ENCODE data around the gene PHACTR3.

PHACTR3 gene

DNA sequence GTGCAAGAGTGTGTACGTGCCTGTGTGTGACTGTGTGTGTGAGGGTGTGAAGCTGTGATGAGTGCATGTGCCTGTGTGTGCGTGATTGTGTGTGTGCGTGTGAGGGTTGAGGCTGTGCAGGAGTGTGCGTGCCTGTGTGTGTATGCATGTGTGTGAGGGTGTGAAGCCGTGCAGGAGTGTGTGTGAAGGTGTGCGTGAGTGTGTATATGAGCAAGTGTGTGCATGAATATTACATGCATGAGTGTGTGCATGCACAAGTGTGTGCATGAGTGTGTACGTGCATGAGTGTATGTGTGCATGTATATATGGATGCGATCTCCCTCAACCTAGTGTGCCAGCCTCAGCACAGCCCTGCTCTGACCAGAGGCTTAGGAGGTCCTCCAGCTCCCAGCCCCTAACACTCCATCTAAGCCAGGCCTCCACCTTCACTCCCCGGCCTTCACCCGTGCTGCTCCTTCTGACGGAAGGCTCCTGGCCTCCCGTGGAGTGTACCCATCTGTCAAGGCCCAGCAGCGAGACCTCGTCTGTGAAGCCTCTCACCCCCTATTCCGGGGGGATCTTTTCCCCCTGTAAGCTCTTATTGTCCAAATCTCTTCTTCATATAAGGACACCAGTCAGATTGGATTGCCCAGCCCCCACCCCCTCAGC lies 19.9 kb upstream of the PHACTR3 start:
- no peak overlapping the region for H3K4me3 ChIP-seq (ENCODE audit: low read length)
- no peak for DNase-seq (ENCODE audit: low read depth, low spot score)

DNA sequence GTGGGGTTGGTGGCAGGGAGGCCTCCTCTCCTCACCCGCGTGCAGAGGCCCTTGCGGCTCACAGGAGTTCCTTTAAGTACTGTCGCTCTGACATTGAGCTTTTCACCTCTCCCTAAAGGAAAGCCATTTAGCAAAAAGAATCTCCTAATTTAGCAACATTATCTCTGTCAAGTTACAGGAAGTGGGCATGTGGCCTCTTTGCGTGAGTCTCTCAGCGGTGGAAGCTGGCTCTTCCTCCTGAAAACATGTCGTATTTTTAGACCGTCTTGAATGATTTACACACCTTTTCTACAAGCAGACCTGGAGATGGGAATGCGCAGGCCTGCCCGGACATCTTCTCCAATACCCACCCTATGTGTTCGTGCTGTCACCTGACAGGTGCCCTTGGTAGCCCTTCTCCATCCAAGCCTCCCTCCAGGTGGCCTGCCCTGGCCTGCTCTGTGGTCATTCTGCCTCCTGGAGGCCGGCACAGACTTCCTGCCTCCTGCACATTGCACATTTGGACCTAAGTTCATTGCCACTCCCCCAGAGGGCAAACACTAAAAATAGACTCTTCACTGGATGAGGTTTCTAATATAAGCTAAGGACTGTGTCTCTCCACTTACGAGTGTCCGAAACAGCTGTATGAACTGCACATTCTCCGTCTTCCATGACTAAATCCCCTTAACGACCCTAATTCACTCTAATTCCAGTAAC lies 18.5 kb upstream of the PHACTR3 start:
- H3K4me3 ChIP-seq (ENCODE audit: low read length): no peak overlapping the region
- DNase-seq (ENCODE audit: low read depth, low spot score): peak; percentile 57

DNA sequence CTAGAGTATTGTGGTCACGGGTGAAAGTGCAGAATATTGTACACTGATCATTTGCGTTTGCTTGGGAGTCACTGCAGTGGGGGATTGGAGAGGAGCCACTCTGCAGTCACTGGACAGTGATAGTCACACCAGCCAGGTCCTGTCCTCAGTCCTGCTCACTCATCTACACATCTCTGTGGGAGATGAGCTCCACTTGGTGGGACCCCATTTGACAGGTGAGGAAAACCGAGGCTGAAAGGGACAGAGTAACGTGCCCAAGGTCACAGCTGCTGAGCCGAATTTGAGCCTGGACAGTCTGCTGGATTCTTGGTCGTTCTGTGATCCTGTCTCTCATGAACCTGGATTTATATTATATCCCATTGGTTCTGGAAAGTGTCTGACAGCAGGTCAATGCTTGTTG lies 17.7 kb upstream of the PHACTR3 start:
- no peak overlapping the region for H3K4me3 ChIP-seq (ENCODE audit: low read length)
- DNase-seq (ENCODE audit: low read depth, low spot score): no peak

DNA sequence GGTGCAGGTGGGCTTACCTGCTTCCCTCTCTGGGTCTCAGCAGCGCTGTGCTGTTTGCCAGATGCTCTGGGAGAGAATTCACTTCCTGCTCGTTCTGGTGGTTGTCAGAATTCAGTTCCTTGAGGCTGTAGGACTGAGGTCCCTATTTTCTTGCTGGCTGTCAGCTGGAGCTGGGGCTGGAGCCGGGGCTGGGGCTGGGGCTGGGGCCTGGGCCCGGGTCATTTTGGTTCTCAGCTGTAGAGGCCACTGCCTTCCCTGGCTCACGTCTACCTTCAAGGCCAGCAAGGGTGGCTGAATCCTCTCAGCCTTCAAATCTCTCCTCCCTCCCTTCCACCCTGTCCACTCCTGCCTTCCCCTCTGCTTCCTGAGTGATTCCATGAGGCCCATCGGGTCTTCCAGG lies 16.8 kb upstream of the PHACTR3 start:
- no peak for DNase-seq (ENCODE audit: low read depth, low spot score)
- H3K4me3 ChIP-seq (ENCODE audit: low read length): no peak overlapping the region

- H3K4me3 ChIP-seq (ENCODE audit: low read length): no peak overlapping the region
- no peak for DNase-seq (ENCODE audit: low read depth, low spot score)
Observed at GRCh38 chr20:59588236-59588855, 16.0 kb upstream of the PHACTR3 start.

DNA sequence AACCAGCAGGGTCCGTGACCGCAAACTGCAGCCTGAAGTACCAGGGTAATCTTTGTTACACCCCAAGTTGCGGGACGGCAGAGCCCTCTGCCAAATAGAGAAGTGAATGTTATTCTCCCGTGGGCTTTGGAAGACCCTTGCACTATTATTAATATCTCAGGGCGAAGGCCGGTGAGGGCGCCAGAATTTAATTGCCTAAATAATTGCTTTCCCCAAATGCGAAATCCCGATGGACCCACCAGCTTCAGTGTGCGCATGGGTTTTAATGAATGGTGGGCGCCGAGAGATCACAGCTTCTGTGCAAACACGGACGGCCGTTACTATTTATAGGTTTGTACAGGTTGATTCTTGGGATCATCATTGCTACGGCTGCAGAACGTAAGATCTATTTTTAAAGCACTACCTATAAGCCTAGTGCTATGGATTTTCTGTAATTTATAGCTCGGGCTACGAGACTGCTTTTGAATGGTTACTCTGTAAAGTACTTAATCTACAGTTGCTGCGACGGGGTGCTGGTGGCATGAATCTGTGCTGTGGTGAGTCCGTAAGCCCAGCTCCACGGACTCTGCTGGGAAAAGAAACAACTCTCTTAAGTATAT lies 15.2 kb upstream of the PHACTR3 start:
- H3K4me3 ChIP-seq (ENCODE audit: low read length): no peak overlapping the region

DNA sequence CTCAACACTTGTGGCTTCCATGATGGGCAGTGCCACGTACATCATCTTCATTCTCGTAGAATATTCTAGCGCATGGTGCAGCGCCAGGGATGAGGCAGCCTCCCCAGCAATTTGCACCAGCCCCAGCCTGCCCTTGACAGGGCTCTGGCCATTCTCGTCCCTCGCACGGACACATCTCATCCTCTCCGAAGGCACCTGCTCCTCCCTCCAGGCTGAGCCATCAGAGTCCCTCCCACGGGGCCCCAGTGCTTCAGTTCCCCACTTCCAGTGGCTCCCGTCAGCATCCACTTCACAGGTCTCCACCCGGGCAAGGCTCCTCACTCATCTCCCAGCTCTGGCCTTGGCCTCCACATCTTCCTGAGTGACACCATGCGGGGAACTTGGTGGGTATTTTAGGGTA lies 13.3 kb upstream of the PHACTR3 start:
- no peak for DNase-seq (ENCODE audit: low read depth, low spot score)
- H3K4me3 ChIP-seq (ENCODE audit: low read length): no peak overlapping the region

More for the DNA sequence above, 15.2 kb upstream of the PHACTR3 start:
- DNase-seq (ENCODE audit: low read depth, low spot score): no peak

DNA sequence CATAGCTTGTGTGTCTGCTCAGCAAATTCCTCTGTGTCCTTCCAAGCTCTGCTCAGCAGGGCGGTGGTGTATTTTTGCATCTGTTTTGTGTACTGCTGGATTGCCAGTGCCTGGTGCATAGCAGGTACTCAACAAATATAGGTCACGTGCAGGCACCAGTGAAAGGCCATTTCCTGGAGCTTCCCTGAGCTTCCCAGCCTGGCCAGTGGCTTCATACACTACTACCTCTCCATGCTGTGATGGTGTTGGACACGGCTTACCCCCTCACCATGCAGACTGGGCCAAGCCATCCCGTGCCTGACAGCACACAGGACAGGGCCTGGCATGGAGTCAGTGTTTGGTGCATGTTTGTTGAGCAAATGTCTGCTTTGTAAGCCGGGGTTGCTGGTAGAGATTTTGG lies 7.7 kb upstream of the PHACTR3 start:
- no peak for DNase-seq (ENCODE audit: low read depth, low spot score)
- no peak overlapping the region for H3K4me3 ChIP-seq (ENCODE audit: low read length)

DNA sequence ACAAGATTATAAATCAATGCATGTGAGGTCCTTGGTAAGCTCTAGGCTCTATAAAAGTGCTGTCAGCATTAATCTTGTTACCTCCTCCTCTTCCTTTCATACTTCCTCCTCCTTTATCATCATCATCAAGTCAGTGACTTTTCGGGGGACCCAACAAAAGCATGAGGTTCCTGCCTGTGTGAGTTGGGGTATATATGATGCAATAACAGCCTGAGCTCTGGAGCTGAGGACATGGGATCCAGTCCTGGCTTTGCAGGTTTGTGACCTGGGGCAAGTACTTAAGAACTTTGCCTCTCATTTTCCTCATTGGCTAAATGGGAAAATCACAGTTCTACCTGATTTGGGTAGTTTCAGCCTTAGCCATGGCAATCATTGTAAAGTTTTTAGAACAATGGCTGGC lies 7.1 kb upstream of the PHACTR3 start:
- DNase-seq (ENCODE audit: low read depth, low spot score): no peak
- no peak overlapping the region for H3K4me3 ChIP-seq (ENCODE audit: low read length)

DNA sequence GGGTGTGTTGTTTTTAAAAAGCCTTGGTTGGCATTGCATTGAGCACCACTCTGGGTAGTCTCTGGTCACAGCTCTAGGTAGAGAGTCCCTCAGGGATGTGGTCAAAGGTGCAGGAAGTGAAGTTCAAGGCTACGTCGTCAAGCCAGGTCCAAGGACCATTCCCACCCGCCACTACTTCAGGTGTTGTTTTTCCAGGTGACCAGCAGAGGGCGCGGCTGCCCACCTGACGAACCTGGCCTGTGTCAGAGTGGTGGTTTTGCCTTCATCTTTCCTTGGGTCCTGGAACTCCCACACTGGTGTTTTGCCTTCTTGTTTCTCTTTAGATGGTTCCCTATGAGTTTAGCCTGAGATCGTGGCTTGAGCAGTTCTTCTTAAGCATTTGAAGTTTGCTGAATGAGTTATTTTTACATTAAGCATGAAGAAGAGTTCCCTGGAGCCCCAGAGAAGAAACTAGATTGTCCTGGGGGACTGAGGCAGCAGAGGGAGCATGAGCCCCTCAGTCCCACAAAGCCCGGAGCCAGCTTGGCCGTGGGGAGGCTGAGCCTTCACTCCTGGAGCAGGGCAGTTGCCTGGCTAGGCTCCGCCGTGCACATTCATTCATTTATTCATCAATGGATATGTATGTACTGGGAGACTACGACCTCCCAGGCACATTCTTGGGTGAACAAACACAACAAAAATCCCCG lies 5.6 kb upstream of the PHACTR3 start:
- DNase-seq (ENCODE audit: low read depth, low spot score): peak; percentile 24
- no peak overlapping the region for H3K4me3 ChIP-seq (ENCODE audit: low read length)

DNA sequence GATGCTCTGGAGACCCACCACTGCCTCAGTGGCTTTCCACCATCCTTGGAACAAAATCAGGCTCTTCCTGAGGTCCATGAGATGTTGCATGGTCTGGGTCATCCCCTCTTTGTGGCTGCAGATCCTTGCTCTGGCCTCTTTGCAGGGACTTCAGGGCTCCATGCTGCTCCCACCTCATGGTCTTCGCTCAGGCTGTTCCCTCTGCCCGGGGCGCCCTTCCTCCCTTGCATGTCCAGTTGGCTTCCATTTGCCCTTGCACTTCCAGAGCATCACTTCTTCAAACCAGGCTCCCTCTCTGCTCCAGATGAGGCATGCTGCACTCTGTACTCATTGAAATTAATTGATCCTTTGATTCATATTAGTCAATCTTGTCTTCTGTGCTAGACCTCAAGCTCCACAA lies 4.4 kb upstream of the PHACTR3 start:
- no peak for DNase-seq (ENCODE audit: low read depth, low spot score)
- no peak overlapping the region for H3K4me3 ChIP-seq (ENCODE audit: low read length)

GRCh38 chr20:59600472-59600871 lies 3.9 kb upstream of the PHACTR3 start:
- H3K4me3 ChIP-seq (ENCODE audit: low read length): no peak overlapping the region
- no peak for DNase-seq (ENCODE audit: low read depth, low spot score)

- no peak for DNase-seq (ENCODE audit: low read depth, low spot score)
- H3K4me3 ChIP-seq (ENCODE audit: low read length): no peak overlapping the region
Observed at GRCh38 chr20:59602546-59603080, 1.7 kb upstream of the PHACTR3 start.

DNA sequence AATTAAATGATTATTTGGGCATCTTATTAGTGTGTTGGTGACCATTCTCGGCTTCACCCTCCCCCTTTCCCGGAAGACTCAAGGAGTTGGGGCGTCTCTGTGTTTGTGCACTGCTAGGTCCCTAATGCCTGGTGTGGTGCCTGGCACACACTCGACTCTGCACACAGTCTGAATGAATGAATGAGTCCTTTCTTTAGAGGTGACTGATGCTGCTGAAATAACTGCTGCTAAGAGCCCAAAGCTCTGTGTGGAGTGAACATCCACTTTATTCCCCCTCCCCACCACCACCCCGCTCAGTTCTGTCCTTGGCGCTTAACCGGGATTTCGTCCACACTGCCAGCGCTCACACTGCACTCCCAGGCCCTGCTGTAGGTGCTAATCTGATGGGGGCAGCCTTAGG lies 1.2 kb upstream of the PHACTR3 start:
- H3K4me3 ChIP-seq (ENCODE audit: low read length): no peak overlapping the region
- DNase-seq (ENCODE audit: low read depth, low spot score): no peak

DNA sequence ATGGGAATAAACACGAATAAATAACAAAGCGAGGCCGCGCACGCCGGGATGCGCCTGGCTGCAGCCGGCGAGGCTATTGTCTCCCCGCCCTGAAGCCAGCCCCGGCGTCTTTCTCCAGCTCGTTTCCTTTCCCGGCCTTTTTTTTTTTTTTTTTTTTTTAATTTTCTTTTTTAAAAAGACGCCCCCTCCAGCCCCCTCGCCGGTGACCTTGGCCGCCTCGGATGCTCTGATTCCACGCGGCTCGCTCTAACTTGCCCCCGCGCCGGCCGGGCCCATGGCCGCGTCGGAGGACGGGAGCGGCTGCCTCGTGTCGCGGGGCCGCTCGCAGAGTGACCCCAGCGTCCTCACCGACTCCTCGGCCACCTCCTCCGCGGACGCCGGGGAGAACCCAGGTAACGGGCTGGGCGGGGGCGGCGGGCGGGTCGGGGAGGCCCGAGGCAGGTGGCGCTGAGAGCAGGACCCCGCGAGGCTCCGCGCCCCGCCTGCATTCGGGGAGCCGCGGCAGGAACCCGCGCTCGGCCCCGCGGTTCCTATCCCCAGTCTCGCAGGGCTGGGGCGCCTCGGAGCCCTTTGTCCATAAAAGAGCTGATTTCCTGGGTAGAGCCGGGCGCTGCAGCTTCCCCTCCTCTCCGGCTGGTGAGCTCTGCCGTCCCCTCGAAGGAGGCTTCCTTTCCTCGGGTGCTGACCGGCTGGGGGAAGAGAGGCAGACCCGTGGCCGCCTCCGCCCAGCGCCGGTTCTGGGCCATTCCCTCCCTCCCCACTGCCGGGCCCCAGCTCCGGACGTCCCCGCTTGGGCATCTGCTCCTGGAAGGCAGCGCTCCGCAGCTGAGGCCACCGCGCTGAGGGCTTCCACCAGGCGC lies 631 bp downstream of the PHACTR3 start:
- no peak overlapping the region for H3K4me3 ChIP-seq (ENCODE audit: low read length)
- DNase-seq (ENCODE audit: low read depth, low spot score): no peak

DNA sequence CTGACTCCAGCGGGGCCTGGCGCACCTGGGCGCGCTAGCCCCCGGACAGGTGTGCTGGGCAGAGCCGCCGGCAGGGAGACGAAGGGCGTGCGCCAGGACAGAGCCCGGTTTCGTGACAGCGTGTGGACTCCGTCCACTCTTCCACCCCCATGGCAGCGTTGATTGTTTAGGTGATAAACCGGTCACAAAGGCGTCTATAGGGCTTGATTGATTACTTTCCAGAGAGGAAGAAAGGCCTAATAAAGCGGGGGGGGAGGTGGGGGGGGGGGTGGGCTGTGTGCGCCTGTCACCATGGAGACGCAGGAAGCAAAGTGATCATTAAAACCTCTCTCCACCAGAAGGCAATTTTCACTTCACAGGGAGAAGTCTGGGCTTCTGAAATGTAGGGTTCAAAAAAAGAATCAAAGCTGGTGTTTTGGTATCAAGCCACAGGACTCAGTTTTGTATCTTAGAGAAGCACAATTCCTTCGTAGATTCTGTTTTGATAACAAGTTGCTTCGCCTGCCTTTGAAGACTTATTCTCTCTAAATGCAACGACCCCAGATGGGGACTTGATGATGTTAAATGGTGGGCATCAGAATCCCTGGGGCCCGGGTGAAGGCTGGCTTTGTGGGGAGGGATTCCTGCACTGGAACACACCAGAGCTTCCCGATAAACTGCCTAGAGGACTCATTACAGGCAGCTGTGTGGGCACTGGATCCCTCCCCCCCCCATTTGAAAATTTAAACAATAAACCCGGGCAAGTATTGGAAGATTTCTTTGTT lies 1.4 kb downstream of the PHACTR3 start:
- H3K4me3 ChIP-seq (ENCODE audit: low read length): no peak overlapping the region
- no peak for DNase-seq (ENCODE audit: low read depth, low spot score)

DNA sequence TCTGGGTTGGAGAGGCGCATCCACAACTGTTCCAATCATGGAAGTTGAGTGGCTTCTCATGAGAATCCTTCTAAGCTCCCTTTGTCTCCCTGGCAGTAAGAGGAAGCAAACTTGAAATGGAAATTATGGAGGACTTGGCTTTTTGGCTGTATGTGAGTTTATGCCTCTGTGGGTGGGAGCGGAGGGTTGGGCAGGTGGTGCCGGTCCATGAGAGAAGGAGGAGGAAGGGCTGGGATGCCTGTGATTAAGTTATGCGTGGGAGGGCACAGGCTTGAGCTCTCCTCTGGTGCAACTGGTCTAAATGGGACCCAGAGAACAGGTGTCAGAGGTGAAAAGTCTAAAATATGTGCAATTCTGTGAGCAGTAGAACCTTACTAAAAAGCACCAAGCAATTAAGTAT lies 2.2 kb downstream of the PHACTR3 start:
- H3K4me3 ChIP-seq (ENCODE audit: low read length): no peak overlapping the region
- no peak for DNase-seq (ENCODE audit: low read depth, low spot score)

- H3K4me3 ChIP-seq (ENCODE audit: low read length): no peak overlapping the region
- DNase-seq (ENCODE audit: low read depth, low spot score): no peak
Observed at GRCh38 chr20:59608396-59608795, 4.1 kb downstream of the PHACTR3 start.
